ENCODE results near the gene CKM. TPM values are rescaled to one million over a fixed set of nuclear protein-coding genes. Genes with fewer than 3 reads are reported as not detected.
"Not testable (repeated sequence)": the region's sequence is repeated elsewhere in the genome, so short reads cannot be mapped to it uniquely, and the experiment has no call there.

CKM gene
- polyA plus RNA-seq, 4 donors = 0.29 to 0.88 (median 0.57) TPM

DNA sequence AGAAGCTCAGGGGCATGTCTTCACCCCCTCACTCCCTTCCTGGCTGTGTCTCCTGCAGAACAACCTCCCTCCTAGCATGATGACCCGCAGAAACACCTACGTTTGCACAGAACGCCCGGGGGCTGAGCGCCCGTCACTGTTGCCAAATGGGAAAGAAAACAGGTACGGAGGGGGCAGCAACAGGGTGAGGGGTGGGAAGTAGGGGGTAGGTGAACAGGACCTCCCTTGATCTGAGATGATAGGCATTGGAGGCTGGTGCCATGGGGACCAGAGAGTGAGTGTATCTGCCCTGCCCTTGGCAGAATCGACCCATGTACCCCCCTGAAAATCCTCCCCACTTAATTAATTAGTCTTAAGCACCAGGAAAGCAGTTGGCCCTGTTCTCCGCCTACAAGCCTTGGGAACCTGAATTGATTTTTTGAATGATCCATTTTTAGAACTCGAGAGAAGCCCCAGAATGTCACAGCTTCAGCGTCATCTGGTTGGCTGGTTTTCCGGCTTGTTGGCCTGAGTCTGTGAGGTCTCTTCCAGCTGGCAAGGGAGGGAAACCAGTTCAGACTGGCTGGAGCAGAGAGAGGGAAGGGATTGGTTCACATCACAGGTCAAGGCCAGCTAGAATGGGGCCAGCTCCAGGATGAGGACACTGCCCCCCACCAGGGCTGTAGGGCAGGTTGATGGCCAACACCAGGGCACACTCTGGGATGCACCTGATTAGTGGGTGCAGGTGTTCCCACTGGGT is 28.2 kb downstream of the CKM start:
- DNase-seq (ENCODE audit: low read depth in 4 of 4, low spot score in 2 of 4) = no peak

DNA sequence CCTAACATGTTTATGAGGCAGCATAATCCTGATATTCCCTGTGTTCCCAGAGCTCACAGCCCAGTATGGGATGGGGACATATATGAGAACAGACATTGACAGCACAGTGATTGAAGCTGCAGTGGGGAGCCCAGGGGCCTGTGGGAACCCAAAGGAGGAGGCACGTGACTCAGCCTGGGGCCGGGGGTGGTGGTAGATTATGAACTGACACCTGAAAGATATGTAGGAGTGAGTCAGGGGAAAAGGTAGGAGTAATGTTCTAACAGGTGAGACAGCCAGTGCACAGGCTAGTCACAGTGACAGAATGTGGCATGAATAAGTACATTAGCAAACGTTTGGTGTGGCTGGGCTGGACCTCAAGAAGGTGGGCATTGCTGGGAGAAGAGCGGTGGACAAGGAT is 29.0 kb downstream of the CKM start:
- no peak for DNase-seq (ENCODE audit: low read depth in 4 of 4, low spot score in 2 of 4)

DNA sequence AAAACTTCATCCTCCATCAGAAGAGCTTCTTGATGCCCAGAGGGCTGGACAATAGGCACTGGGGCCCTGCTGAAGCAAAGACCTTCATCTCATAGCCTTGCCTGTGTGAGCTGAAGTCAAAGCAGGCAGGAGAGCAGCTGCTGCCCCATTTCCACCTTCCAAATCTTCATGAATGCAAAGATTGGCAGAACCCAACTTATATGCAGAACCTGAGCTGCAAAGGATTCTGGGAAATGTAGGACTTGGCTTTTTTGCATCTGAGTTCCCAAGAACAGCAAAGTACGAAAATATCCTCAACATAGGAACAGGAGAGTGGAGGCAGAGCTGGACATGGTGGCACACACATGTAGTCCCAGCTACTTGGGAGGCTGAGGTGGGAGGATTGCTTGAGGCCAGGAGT is 30.8 kb downstream of the CKM start:
- no peak for DNase-seq (ENCODE audit: low read depth in 4 of 4, low spot score in 2 of 4)

- DNase-seq (ENCODE audit: low read depth in 4 of 4, low spot score in 2 of 4) = no peak
Observed at GRCh38 chr19:45290381-45290931, 32.2 kb downstream of the CKM start.

GRCh38 chr19:45283443-45284033 is 39.1 kb downstream of the CKM start:
- no peak for DNase-seq (ENCODE audit: low read depth in 4 of 4, low spot score in 2 of 4)

DNA sequence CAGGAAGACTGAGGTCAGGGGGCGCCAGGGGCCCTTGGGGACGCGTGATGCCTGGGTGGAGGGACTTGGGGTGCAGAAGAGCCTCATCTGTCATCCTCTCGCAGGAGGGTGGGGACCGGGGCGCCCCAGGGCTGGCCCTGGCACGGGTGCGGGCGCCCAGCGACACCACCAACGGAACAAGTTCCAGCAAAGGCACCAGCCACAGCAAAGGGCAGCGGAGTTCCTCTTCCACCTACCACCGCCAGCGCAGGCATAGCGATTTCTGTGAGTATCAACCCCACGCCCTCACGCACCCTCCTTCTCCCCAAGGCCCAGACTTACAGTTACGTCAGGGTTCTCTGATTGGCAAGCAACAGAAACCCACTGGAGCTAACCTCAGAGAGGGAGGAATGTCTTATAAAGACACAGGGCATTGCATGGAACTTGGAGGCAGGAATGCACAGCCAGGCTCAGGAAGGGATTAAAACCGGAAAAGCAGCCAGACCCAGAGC is 42.2 kb downstream of the CKM start:
- DNase-seq (ENCODE audit: low read depth in 4 of 4, low spot score in 2 of 4) = no peak

- no peak for DNase-seq (ENCODE audit: low read depth in 4 of 4, low spot score in 2 of 4)
Observed at GRCh38 chr19:45279587-45280192, 43.0 kb downstream of the CKM start.

DNA sequence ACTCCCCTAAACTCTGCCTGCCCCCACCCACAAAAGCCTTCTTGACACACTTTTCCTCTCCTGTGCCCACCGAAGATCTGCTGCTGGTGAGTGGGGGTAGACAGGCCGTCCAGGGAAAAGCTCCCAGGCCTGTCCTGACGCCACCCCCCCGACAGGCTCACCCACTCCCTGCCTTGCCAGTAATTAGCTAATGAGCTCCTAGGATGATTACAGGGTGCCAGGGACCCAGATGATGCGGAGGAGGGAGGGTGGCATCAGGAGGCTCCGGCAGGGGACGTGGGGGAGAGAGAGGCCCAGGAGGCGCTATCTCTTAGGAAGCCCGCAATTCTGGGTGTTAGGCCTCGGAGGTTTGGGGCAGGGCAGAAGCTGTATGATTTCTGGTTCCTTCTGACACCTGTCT is 44.6 kb downstream of the CKM start:
- DNase-seq (ENCODE audit: low read depth in 4 of 4, low spot score in 2 of 4) = no peak

DNA sequence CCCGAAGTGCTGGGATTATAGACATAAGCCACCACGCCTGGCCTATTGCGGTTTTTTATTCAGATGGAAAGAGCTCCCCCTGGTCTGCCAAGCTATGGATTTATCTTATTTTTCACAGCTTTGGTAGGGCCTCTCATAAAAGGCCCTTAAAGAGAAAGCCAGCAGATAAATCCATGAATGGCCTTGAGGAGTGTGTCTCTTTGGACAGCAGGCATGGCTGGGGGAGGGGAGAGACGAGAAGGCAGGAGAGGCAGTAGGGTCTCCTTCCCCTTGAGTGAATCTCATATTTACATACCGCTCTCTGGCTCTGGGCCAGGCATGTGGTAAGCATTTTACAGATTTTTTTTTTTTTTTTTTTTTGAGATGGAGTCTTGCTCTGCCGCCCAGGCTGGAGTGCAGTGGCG is 46.4 kb downstream of the CKM start:
- DNase-seq (ENCODE audit: low read depth in 4 of 4, low spot score in 2 of 4) = no peak

DNA sequence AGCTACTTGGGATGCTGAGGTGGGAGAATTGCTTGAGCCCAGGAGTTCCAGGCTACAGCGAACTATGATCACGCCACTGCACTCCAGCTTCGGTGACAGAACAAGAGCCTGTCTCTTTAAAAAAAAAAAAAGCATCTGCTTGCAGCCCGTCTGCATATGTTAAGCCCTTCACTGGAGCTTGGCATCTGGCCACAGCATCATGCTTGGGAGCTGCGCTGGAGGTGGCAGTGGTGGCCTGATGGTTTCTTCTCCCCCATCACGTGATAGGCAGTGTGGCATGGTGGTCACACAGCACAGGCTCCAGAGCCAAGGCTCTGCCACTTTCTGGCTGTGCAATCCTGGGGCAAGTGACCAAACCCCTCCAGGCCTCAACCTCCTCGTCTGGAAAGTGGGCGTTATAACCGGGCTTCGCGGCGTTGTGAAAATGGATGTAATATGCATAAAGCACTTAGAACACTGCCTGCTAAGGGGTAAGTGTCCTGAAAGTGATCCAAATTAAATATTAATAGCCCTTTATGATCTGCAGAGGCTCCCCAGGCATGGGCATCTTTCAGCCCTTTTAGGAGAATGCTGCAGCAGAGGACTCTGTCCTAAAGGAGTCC is 47.2 kb downstream of the CKM start:
- DNase-seq (ENCODE audit: low read depth in 4 of 4, low spot score in 2 of 4) = no peak

- DNase-seq (ENCODE audit: low read depth in 4 of 4, low spot score in 2 of 4) = no peak
Observed at GRCh38 chr19:45273521-45273855, 49.2 kb downstream of the CKM start.

- DNase-seq (ENCODE audit: low read depth in 4 of 4, low spot score in 2 of 4) = no peak
Observed at GRCh38 chr19:45271735-45272108, 51.0 kb downstream of the CKM start.

- no peak for DNase-seq (ENCODE audit: low read depth in 4 of 4, low spot score in 2 of 4)
Observed at GRCh38 chr19:45271098-45271734, 51.5 kb downstream of the CKM start.

GRCh38 chr19:45269939-45270338 is 52.7 kb downstream of the CKM start:
- DNase-seq (ENCODE audit: low read depth in 4 of 4, low spot score in 2 of 4) = not testable (repeated sequence)

GRCh38 chr19:45267296-45267695 is 55.4 kb downstream of the CKM start:
- DNase-seq (ENCODE audit: low read depth in 4 of 4, low spot score in 2 of 4) = no peak

GRCh38 chr19:45265375-45265774 is 57.3 kb downstream of the CKM start:
- no peak for DNase-seq (ENCODE audit: low read depth in 4 of 4, low spot score in 2 of 4)

DNA sequence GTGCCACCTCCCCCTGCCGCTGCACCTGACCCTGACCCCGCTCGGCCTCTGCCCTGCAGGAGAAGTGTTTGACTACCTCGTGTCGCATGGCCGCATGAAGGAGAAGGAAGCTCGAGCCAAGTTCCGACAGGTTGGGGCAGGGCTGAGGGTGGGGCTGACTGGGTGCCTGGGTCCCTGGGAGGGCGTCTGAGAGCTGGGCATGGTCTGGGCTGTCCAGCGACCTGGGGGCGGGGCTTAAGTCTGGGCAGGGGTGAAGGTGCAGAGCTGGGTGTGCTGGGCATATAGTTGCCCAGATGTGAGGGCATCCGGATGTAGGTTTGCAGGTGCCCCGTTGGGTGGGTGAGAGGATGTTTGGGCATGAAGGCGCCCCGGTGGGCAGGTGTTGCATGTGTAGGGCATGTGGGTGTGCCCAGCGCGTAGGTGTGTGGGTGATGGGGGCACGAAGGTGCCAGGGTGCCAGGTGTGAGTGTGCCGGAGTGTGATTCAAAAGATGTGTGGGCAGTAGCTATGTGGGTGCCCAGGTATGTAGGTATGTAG is 57.8 kb downstream of the CKM start:
- no peak for DNase-seq (ENCODE audit: low read depth in 4 of 4, low spot score in 2 of 4)

GRCh38 chr19:45263013-45263412 is 59.7 kb downstream of the CKM start:
- DNase-seq (ENCODE audit: low read depth in 4 of 4, low spot score in 2 of 4) = no peak

GRCh38 chr19:45262570-45262969 is 60.1 kb downstream of the CKM start:
- DNase-seq (ENCODE audit: low read depth in 4 of 4, low spot score in 2 of 4) = no peak

DNA sequence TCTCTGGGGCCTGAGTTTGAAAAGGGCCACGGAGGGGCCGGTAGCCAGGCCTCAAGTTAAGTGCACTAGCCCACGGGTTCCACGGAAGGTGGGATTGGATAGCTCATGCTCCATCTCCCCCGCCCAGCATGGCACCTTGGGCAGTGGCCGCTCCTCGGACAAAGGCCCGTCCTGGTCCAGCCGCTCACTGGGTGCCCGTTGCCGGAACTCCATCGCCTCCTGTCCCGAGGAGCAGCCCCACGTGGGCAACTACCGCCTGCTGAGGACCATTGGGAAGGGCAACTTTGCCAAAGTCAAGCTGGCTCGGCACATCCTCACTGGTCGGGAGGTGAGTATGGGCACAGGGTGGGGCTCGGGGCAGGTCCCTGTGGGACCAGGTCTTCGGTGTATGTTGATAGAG is 63.8 kb downstream of the CKM start:
- no peak for DNase-seq (ENCODE audit: low read depth in 4 of 4, low spot score in 2 of 4)

GRCh38 chr19:45256836-45257235 is 65.8 kb downstream of the CKM start:
- no peak for DNase-seq (ENCODE audit: low read depth in 4 of 4, low spot score in 2 of 4)
